Hippocampal formation (tissue), 2 donors: ENCODE measurements around the gene PTRHD1.

Experiments
- DNase-seq, 2 donors: peaks; one replicate each; lab custom pipeline; 2025; lab: John Stamatoyannopoulos, UW

PTRHD1 gene

DNA sequence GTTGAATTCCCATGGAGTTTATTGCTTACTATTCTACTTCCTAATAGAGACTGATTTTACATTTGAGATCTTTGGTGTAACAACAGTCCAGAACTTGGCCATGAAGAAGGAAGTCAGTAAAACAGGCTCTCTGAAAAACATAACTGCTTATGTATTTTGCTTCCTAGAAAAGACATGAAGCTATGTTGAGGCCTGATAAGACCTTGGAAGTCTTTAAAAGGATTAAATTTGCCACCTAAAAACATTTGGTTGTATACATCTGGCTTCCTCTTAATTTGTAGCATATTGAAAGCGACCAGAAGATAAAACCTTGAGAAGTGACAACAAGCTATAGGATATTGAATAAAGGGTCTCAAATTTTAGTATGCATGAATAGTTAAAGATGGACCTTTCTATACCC, 36.4 kb downstream of the PTRHD1 start:
- no peak for DNase-seq

DNA sequence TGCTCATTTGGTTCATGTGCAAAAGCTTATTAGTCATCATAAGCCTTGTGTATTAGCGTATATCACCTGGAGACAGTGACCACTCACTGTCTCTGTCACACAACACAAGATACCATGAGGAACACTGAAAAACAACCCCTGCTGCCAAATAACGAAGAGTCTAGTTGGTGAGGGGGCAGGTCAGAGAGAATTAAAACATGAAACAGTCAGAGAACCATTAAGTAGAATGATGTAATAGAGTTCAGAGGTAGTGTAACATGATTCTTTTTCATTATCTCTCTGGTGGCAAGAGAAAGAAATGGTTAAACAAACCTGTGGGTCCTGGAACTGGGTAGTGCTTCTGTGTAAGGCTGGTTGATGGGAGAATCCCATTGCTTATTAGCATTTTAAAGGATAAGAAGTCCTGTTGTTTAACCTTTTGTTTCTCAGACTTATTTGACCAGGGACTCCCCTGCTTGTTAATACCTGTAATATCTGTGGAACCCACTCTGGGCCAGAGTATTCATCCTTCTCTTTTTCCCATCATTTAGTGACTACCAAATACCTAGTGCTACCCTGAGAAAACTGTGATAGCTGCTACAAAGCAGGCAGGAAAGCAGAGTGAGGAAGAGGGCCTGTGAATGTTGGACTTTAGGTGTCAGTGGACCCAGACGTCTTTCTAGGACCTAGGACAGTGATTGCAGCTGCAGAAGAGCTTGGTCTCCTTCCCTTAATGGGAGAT, 38.0 kb downstream of the PTRHD1 start:
- no peak for DNase-seq

DNA sequence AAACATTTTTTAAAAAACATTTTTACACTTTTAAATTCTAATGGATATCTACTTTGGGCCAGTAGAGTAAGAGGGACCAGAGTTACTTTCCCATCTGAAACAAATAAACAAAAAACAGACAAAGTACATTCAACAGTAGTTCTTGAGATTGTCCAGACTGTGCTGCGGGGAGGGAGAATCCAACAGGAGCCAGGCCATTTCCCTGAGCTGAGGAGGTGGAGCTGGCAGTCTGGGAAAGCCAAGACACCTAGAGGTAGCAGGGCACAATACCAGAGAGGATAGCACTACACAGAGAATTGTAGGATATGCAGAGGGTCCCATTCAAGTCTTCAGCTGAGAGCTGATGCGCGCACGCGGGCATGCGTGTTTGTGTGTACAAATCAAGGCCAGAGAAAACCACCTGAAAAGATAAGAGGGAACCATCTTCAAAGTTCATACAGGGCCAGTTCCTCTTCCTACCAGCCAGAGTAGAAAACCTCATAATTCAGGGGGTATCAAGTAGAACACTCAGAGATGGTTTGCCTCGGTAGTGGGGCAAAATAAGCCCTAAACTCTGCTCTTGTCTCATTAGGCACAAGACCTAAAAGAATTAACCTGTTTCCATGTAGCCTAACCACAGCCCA, 44.0 kb downstream of the PTRHD1 start:
- no peak for DNase-seq

DNA sequence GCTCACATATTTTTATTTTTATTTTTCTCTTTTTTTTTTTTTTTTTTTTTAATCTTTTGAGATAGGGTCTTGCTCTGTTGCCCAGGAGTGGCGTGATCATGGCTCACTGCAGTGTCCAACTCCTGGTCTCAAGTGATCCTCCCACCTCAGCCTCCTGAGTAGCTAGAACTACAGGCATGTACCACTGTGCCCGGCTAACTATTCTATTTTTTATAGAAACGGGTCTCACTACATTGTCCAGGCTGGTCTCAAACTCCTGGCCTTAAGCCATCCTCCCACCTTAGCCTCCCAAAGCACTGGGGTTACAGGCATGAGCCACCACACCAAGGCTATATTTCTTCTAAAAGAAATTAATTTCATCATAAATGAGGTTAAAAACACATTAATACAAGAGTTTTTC, 45.9 kb downstream of the PTRHD1 start:
- no peak for DNase-seq

DNA sequence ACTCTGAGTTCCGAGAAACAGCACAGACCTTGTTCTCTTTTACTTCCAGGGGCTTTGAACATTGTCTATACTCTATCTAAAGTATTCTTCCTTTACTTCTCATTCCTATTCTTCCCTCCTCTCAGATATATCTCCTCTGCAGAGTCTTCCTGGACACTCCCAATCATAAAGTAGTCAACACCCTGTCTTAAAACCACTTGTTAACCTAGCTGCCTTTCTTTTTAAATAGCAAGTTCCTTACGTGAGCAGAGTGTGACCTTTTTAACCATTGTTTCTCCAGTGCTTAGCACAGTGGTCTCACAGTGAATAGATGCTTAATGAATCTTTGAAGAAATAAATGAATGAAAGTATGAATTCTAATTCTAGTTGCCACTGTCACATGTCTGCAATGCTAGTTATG, 47.4 kb downstream of the PTRHD1 start:
- no peak for DNase-seq

DNA sequence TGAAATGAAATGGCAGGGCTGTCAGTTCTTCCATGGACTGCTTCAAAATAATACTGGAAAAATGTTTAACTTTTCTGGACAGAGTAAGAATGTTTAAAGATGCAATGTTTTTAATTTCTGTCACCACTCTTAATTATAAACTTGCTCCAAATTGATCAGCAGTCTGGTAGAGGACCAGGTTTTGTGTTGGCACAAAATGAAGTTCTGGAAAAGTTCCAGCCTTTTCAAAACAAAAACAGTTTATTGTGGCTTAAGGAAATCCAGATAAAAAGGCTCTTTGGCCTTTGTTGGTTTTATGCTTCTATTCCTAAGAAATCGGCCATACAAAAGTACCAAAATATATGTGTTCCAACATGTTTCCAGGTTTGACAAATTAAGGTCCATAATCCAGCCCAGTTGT, 48.8 kb downstream of the PTRHD1 start:
- no peak for DNase-seq

DNA sequence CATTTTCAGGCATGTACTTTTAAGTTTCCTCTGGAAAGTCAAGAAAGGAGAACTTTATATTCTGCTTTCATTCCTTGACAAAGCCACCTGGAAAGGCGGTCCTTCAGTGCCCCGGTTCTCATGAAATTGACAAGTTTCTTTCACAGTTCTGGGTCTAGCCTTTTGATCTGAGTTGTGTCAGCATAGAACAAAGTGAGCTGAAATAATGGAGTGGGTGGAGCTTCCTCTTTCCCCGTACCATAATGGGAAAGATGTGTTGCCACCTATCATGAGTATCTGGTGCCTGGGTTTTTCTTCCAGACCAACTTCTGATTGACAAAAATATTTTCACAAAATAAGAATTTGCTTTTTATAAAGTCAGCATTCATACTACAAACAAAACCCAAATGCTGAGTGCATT, 49.3 kb downstream of the PTRHD1 start:
- no peak for DNase-seq

DNA sequence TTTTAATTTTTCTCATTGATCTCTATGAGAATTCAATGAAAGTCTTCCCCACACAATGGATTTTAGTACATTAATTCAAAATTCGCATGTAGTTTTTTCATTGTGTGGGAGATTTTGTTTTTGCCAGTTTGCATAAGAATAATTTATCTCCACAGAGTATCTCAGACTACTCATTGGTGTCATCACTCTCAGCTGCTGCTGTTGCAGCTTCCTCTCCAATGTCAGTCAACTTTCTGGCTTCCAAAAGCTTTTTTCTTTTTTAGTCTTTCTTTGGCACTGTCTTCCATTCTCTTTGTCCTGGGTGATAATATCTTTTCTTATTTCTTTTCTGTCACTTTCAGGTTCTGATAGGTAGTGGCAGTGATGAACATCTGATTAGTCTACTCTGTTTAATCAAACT, 50.5 kb downstream of the PTRHD1 start:
- no peak for DNase-seq

DNA sequence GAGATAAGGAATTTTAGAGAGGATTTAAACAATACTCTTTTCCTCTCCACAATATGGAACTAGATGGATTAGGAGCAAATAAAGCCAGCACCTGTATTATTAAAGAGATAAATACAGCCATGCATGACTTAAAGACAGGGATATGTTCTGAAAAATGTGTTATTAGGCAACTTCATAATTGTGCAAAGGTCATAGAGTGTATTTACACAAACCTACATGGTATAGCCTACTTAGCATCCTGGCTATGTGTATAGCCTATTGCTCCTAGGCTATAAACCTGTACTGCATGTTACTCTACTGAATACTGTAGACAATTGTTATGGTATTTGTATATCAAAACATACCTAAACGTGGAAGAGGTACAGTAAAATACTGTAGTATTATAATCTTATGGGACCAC, 53.0 kb downstream of the PTRHD1 start:
- DNase-seq: no peak
